HAP-1 (cell line): ENCODE measurements around the gene TUBGCP3.
A peak's percentile ranks its signal among the peaks of the same experiment; 100 is the strongest.

Source experiments
- DNase-seq, 2 experiments: peaks; one replicate each; pipeline ENCODE4 v3.0.0-alpha.2; 2016 to 2020; ENCODE audit warnings: low spot score in 2 of 2
- H3K27me3 ChIP-seq: fragments of 250-450 bp; sonication (Bioruptor Pico); 2 replicates; pipeline ENCODE4 v1.5.1; 2020; ENCODE audit warnings: low read depth, mild to moderate bottlenecking, moderate library complexity
- H3K36me3 ChIP-seq: fragments of 250-450 bp; sonication (Bioruptor Pico); replicated peaks from 2 replicates; pipeline ENCODE4 v1.5.1; 2020; ENCODE audit warnings: mild to moderate bottlenecking
- H3K4me1 ChIP-seq: fragments of 250-450 bp; sonication (Bioruptor Pico); 2 replicates; pipeline ENCODE4 v1.5.1; 2020; ENCODE audit warnings: mild to moderate bottlenecking
- H3K4me3 ChIP-seq: fragments of 250-450 bp; sonication (Bioruptor Pico); 2 replicates; pipeline ENCODE4 v1.5.1; 2020; ENCODE audit warnings: mild to moderate bottlenecking, moderate library complexity
- H3K9me3 ChIP-seq: fragments of 250-450 bp; sonication (Bioruptor Pico); 2 replicates; pipeline ENCODE4 v1.5.1; 2020; ENCODE audit warnings: mild to moderate bottlenecking, moderate library complexity
- in situ Hi-C: fragments of 300-500 bp; cut with MboI; formaldehyde crosslinking; loops from 3 replicates; pipeline ENCODE4 v1.14.3; 2020; ENCODE audit warnings: low sequenced_read_pairs, inconsistent platforms, mixed read lengths

TUBGCP3 gene

DNA sequence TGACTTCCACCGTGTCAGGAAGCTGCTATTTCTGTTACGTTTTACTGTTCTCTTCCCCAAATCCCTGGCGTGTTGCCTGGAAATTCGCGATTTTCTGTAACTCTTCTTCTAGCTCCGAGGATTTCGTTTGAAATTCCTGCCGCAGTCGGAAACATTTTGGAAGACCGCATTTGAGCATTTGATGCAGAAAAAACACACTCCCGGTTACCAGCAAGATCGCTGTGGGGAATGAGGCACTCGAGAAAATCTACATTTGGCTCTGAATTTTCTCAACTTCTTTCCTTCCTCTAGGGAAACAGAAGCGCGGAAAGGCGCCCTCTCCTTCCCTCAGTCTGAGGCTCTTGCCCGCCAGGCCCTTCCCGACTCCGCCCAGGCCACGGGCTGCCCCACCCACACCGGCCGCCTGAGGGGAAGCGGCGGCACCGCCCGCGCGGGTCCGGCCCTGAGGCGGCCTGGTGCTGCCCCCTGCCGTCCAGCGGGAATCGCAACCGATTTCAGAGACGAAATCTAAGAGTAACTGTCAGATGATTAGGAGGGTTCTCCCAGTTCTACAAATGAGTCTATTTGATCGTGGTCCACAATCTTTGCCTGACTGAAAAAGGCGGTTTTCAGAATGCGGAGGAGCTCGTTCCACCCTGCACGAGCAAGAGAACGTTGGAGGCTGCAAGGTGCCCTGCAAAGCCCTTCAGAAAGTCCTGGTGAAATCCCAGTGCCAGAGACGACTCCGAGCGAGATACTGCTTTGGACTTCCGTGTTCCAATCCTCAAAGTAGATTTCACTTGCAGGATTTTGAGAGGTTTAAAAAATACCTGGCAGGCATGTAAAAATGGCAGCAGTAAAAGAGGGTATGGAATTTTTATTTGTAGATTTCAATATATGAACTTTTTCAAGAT, 18.4 kb upstream of the TUBGCP3 start:
- peak; percentile 86 to 96 for DNase-seq
- H3K4me1 ChIP-seq: peaks cover 8% of the 10 kb centered on the region
- 0 out of 2 replicates have a peak, but pooled peaks cover 4% of the 10 kb centered on the region for H3K9me3 ChIP-seq
- peak overlapping the region; percentile 26 for H3K4me3 ChIP-seq
- in situ Hi-C loops: loop anchor here (10.0 to 25.0 kb wide), 2 partner anchors 544 to 1132 kb away; partner anchors contain the start of gene SOX1
- H3K36me3 ChIP-seq: no peaks in the 10 kb centered on the region
- peaks cover 14% of the 10 kb centered on the region for H3K27me3 ChIP-seq

DNA sequence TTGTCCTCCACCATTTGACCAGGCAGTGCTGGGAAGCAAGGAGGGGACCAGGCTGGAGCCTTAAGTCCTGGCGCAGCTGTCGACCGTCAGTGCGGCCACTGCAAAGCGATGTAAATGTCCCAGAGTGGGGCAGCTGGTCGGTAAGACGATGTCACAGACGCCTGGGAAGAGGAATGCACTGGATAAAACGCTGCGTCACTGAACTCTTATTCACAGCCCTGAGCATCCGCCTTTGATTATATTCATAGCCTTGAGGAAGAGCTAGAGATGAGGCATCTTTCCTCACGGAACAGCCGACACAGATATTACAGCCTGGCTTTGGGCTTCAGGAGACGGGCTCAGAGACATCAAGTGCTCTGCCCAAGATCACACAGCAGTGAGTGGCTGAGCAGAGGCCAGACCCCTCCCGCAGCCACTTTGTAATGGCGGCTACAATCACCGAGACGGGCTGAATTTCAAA, 17.6 kb upstream of the TUBGCP3 start:
- no peak for DNase-seq
- Histone ChIP-seq H3K9me3 (0 out of 2 replicates have a peak, but pooled peaks cover 4% of the 10 kb centered on the region), H3K4me3 (no peak overlapping the region; the same call in 1 of the 2 replicates), H3K27me3 (peaks cover 14% of the 10 kb centered on the region), H3K36me3 (no peaks in the 10 kb centered on the region), H3K4me1 (peaks cover 8% of the 10 kb centered on the region)
- in situ Hi-C loops: loop anchor here (10.0 to 25.0 kb wide), 2 partner anchors 543 to 1131 kb away; partner anchors contain the start of gene SOX1

DNA sequence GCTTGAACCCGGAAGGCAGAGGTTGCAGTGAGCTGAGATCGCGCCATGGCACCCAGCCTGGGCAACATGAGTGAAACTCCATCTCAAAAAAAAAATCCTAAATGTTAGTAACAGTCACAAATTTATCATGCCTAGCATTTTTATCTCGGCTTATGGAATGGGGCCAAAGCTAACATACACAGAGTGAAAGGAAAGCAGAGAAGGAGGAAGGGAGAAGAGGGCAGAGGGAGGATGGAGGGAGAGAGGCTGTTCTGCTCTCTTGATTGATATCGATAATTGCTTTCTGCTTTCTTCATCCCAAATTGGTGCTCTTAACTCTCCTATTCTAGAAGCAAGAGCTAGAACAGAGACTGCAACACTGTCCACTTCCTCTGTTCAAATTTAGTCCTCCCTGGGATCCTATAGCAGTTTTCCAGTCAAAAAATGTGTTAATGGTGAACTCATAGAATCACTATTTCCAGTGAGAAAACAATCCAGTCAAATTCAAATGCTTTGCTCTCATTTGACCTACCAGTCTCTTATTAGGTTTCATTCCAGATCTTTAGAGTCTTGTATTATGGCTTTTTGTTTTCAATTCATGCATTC, 15.8 kb upstream of the TUBGCP3 start:
- Histone ChIP-seq H3K27me3 (peaks cover 18% of the 10 kb centered on the region), H3K4me1 (peaks cover 8% of the 10 kb centered on the region), H3K36me3 (no peaks in the 10 kb centered on the region), H3K9me3 (no peaks in the 10 kb centered on the region), H3K4me3 (no peak overlapping the region)
- in situ Hi-C loops: loop anchor here (10.0 to 25.0 kb wide), 2 partner anchors 541 to 1129 kb away; partner anchors contain the start of gene SOX1
- DNase-seq: no peak

DNA sequence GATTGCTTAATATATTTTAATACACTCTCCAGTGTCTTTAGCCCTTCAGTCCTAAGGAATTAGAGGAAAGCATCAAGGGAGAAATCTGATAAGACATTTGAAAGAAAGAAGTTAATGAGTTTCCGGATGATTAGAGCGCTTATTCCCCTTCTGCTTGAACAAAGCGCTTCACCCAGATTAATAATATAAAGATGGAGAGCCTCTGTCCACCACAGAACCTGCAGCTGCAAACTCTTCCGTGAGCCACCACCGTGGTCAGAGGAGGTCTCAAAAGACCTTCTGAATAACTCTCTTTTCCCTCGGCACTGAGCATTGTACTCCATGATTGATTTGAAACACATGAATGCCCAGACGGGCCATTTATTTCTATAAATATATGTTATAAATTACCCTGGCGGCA, 14.2 kb upstream of the TUBGCP3 start:
- Histone ChIP-seq H3K9me3 (no peaks in the 10 kb centered on the region), H3K27me3 (peaks cover 23% of the 10 kb centered on the region), H3K4me3 (no peak overlapping the region), H3K4me1 (peaks cover 8% of the 10 kb centered on the region), H3K36me3 (no peaks in the 10 kb centered on the region)
- DNase-seq: no peak
- in situ Hi-C loops: loop anchor here (10.0 to 25.0 kb wide), 2 partner anchors 540 to 1127 kb away; partner anchors contain the start of gene SOX1

DNA sequence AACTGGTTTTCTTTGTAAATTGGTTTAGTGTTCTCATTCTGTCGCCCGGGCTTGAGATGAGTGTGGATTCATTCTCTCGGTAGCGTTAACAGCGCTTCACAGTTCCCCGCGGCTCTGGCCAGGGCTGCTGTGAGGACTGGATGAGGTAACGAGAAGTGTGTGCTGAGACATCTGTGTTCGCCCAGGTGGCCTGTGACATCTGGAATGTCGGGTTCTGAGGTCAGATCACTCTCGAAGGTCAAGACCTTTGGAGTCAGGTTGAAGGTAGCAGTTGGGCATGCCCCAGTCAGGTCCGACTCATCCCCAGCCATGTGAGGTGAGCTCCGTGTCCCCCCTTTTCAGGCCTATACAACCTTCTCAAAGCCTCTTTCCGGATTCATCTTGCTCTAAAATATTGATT, 13.4 kb upstream of the TUBGCP3 start:
- Histone ChIP-seq H3K9me3 (no peaks in the 10 kb centered on the region), H3K4me3 (no peak overlapping the region), H3K4me1 (peaks cover 6% of the 10 kb centered on the region; the same call in 1 of the 2 replicates), H3K36me3 (no peaks in the 10 kb centered on the region), H3K27me3 (peaks cover 28% of the 10 kb centered on the region)
- DNase-seq: no peak
- in situ Hi-C loops: loop anchor here (10.0 to 25.0 kb wide), 2 partner anchors 539 to 1127 kb away; partner anchors contain the start of gene SOX1

DNA sequence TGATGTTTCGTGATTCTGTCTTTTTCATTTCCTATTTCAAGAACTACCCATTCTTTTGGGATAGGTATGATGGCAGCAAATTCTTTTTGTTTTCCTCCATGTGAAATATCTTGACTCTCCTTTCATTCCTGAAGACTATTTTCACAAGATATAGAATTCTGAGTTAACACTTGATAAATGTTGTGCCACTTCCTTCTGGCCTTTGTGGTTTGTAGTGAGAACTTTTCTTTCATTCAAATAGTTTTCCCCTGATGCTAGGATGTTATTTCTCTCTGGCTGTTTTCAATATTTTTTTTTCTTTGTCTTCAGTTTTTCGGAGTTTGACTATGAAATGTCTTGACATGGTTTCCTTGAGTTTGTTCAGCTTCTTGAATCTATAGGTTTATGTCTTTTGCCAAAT, 8.3 kb upstream of the TUBGCP3 start:
- no peaks in the 10 kb centered on the region for H3K36me3 ChIP-seq
- no peak for DNase-seq
- in situ Hi-C loops: no loop called here

DNA sequence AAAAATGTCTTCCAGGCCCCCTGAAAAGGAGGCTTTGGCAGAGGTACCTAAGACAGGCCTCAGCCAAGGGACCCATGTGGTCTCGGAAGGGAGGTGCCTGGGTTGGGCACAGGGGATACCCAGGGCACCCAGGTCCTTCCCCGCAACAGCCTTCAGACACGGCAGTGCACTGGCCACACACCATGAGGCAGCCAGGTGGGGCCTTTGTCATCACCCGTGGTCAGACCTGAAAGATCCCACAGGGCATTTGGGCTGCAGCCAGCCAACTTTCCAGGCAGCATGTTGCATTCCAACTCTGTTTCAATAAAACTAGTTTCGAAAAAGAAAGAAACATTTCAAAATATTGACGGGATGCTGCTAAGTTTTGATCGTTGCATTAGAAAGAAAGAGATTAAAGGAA, 4.7 kb upstream of the TUBGCP3 start:
- Histone ChIP-seq H3K9me3 (no peaks in the 10 kb centered on the region), H3K4me3 (no peak overlapping the region), H3K27me3 (peaks cover 10% of the 10 kb centered on the region), H3K4me1 (peaks cover 14% of the 10 kb centered on the region), H3K36me3 (no peaks in the 10 kb centered on the region; the same call in 1 of the 2 replicates)
- in situ Hi-C loops: no loop called here
- no peak for DNase-seq

More for the DNA sequence above, 8.3 kb upstream of the TUBGCP3 start:
- H3K27me3 ChIP-seq: peaks cover 14% of the 10 kb centered on the region
- no peaks in the 10 kb centered on the region for H3K9me3 ChIP-seq
- H3K4me1 ChIP-seq: peaks cover 9% of the 10 kb centered on the region
- no peak overlapping the region for H3K4me3 ChIP-seq

DNA sequence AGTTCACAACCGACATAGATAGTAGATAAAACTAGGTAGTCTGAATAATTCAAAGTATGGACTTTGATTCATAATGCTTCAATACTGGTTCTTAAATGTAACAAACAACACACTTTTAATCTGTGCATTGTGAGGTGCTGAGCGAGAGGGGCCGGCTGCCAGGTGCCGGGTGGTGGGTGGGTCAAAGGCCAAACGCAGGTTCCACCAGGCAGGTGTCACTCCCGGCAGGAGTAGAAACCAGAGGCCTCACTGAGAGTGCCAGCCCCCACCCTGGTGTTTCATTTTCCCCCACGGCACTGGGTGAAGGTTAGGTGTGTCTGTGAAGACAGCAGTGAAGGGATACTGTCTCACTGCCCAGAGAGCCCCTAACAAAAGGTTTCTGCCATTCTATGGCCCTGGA, 4.2 kb upstream of the TUBGCP3 start:
- Histone ChIP-seq H3K36me3 (no peaks in the 10 kb centered on the region; the same call in 1 of the 2 replicates), H3K4me1 (peaks cover 14% of the 10 kb centered on the region), H3K4me3 (no peak overlapping the region), H3K9me3 (no peaks in the 10 kb centered on the region), H3K27me3 (peaks cover 5% of the 10 kb centered on the region)
- in situ Hi-C loops: no loop called here
- DNase-seq: no peak

DNA sequence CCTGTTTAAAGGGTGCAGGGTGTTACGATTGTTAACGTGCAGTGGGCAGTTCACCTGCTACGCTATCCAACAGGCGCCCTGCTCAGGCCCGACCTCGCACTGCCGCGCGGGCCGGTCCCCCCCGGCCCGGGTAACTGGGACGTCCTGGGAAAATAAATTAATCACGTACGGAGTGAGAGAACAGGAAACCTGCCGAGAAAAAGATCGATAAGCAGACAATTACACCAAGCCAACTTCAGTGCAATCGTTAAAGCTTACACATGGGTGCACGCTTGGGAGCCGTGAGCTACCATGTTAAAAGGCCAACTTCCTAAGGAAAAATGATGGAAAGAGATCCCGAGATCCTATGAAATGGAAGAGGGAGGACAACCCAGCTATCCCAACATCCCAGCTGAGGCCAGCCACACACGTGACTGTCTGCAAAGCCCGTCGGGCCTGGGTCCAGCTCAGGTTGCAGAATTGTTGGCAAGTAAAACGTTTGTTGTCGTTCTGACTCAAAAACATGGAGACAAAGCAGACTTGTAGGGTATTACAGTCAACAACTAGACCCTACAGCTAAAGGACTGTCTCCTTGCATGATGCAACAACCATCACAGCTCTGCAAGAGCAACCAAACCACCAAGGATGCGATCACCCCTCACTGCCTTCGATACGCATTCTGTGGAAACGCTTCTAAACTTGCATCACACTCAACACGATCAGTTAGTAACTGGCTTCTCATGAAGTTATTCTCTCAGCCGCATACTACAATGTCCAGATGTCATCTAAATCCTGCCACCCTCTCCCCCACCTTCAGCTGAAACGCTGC, 741 bp upstream of the TUBGCP3 start:
- H3K4me3 ChIP-seq: peak overlapping the region; percentile 94
- H3K36me3 ChIP-seq: peaks cover 3% of the 10 kb centered on the region; the same call in 1 of the 2 replicates
- H3K4me1 ChIP-seq: peaks cover 13% of the 10 kb centered on the region
- H3K9me3 ChIP-seq: no peaks in the 10 kb centered on the region
- in situ Hi-C loops: no loop called here
- H3K27me3 ChIP-seq: no peaks in the 10 kb centered on the region
- no peak for DNase-seq

DNA sequence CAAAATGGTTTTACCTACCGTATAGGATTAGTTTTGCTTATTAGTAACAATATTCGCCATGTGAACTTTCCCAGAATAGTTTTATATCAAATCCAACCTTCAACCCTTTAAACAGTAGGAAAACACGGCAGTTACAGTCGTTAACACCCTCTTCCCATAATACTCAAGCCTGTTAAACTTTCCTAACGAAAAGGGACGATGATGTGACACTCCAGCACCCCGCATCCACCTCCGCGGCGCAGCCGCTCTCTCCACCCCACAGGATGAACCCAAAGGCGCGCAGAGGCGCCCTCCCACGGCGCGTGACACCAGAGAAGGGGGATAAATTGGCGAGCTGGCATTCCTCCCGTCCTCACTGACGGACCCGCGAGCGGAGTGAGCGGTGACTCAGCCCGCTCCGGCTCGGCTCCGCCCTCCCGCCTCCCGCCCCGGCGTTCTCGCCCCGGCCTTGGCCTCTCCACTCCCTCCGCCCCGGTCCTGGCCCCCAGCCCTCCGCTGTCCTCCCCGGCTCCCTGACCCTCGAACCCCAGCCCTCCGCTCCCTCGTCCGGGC, 665 bp downstream of the TUBGCP3 start:
- peak; percentile 50 to 81 for DNase-seq
- Histone ChIP-seq H3K4me3 (peak overlapping the region; percentile 94), H3K27me3 (no peaks in the 10 kb centered on the region), H3K4me1 (peaks cover 13% of the 10 kb centered on the region), H3K36me3 (peaks cover 3% of the 10 kb centered on the region; the same call in 1 of the 2 replicates), H3K9me3 (no peaks in the 10 kb centered on the region)
- in situ Hi-C loops: no loop called here

DNA sequence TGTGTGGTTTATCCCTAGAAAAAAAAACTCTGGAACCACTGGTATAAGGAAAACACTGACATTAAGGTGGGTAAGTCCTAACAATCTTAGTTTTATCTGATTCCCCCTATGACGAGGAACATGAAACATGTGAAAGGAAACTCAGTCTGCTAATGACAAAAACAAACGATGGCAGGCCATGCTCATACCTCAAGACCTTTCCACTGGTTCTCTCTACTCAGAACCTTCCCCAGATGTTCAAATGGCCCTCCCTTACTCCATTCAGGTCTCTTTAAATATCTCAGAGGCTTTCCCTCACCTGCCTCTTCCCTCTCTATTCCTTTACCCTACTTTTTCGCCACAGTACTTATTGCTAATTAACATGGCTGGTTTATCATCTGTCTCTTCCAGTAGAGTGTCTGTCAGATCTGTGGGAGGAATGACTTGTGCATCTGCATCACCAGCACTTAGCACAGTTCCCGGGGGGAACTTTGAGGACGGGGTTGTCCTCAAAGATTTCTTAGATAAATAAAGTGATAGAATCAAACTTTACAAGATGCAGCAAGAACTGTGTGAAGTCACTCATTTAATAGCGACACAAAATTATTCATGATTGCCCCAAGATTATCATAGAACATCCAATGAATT, 1.5 kb downstream of the TUBGCP3 start:
- Histone ChIP-seq H3K36me3 (peaks cover 3% of the 10 kb centered on the region; the same call in 1 of the 2 replicates), H3K4me3 (peak overlapping the region; percentile 94), H3K9me3 (no peaks in the 10 kb centered on the region), H3K4me1 (peaks cover 13% of the 10 kb centered on the region), H3K27me3 (no peaks in the 10 kb centered on the region)
- in situ Hi-C loops: no loop called here
- no peak for DNase-seq

DNA sequence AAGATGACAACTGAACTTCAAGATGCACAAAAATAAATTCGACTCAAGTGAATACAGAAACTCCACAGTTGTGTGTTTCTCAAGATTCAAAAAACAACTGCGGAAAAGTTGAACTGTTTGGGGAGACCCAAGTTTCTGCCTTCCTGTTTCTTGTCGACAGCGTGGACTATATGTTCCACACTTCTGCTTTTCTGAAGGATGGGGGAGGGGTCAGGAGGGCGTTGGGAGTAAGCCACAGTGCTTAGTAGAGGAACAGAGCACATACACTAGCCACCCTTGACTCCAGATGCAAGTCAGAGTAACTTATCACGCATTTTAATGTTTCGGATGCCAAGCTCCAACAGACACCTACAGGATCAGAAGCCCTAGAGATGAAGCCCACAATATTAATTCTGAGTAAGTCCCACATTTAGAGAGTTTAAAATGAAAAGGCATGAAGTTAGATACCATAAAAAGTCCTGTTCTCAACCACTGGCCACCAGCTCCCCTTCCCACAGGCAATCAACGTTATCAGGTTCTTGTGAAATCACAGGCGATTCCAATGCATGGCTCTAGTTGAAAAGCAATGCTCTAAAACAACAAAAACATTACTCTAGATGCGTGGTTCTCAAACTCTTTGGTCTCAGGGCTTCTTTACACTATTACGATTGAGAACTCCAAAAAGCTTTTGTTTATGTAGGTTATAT, 4.2 kb downstream of the TUBGCP3 start:
- peaks cover 3% of the 10 kb centered on the region; the same call in 1 of the 2 replicates for H3K36me3 ChIP-seq
- DNase-seq: no peak
- peaks cover 13% of the 10 kb centered on the region for H3K4me1 ChIP-seq
- in situ Hi-C loops: no loop called here
- H3K27me3 ChIP-seq: no peaks in the 10 kb centered on the region
- H3K9me3 ChIP-seq: no peaks in the 10 kb centered on the region
- no peak overlapping the region for H3K4me3 ChIP-seq
